Measurements from ENCODE around the gene RERE.

The RERE gene

GRCh38 chr1:8332806-8333205 lies 484.6 kb downstream of the RERE start:
- peaks cover 2% of the 10 kb centered on the region for H3K36me3 Mint-ChIP-seq
- H3K27me3 Mint-ChIP-seq = no peaks in the 10 kb centered on the region
- no peaks in the 10 kb centered on the region for H3K9me3 Mint-ChIP-seq (ENCODE audit: low read depth)
- no peak overlapping the region for H3K27ac Mint-ChIP-seq
- H3K4me3 Mint-ChIP-seq = no peak overlapping the region
- no peaks in the 10 kb centered on the region for H3K4me1 Mint-ChIP-seq (ENCODE audit: low read depth)

- Mint-ChIP-seq H3K36me3 (no peaks in the 10 kb centered on the region), H3K4me3 (no peak overlapping the region), H3K9me3 (ENCODE audit: low read depth) (no peaks in the 10 kb centered on the region), H3K4me1 (ENCODE audit: low read depth) (no peaks in the 10 kb centered on the region), H3K27me3 (no peaks in the 10 kb centered on the region), H3K27ac (no peak overlapping the region)
These were observed 486.9 kb downstream of the RERE start for GRCh38 chr1:8330271-8331125.

DNA sequence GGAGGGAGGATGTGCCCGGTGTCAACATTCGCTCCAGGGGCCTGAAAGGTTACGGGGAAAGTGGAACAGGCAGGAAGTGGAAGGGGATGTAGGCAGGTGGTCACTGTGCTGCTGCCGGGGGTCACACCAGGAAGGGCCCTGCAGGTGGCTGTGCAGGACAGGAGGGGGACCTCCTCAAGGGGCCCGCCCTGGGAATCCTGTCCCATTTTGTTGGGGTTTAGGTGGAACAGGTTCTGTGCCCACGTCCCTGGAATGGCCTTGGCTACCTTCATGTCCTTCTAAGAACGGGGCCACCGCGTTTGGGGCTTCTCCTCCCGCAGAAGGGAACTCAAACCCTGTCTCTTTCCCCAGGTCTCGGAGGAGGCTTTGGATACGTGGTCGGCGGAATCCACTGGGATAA lies 487.6 kb downstream of the RERE start:
- Mint-ChIP-seq H3K9me3 (ENCODE audit: low read depth) (no peaks in the 10 kb centered on the region), H3K4me1 (ENCODE audit: low read depth) (no peaks in the 10 kb centered on the region), H3K27ac (no peak overlapping the region), H3K36me3 (no peaks in the 10 kb centered on the region), H3K4me3 (no peak overlapping the region), H3K27me3 (no peaks in the 10 kb centered on the region)

GRCh38 chr1:8329439-8329838 lies 488.0 kb downstream of the RERE start:
- H3K36me3 Mint-ChIP-seq = no peaks in the 10 kb centered on the region
- H3K27me3 Mint-ChIP-seq = no peaks in the 10 kb centered on the region
- no peak overlapping the region for H3K27ac Mint-ChIP-seq
- no peaks in the 10 kb centered on the region for H3K4me1 Mint-ChIP-seq (ENCODE audit: low read depth)
- no peak overlapping the region for H3K4me3 Mint-ChIP-seq
- no peaks in the 10 kb centered on the region for H3K9me3 Mint-ChIP-seq (ENCODE audit: low read depth)

GRCh38 chr1:8328271-8328670 lies 489.2 kb downstream of the RERE start:
- no peaks in the 10 kb centered on the region for H3K36me3 Mint-ChIP-seq
- H3K4me3 Mint-ChIP-seq = no peak overlapping the region
- no peaks in the 10 kb centered on the region for H3K27me3 Mint-ChIP-seq
- H3K4me1 Mint-ChIP-seq (ENCODE audit: low read depth) = no peaks in the 10 kb centered on the region
- no peak overlapping the region for H3K27ac Mint-ChIP-seq
- H3K9me3 Mint-ChIP-seq (ENCODE audit: low read depth) = no peaks in the 10 kb centered on the region

DNA sequence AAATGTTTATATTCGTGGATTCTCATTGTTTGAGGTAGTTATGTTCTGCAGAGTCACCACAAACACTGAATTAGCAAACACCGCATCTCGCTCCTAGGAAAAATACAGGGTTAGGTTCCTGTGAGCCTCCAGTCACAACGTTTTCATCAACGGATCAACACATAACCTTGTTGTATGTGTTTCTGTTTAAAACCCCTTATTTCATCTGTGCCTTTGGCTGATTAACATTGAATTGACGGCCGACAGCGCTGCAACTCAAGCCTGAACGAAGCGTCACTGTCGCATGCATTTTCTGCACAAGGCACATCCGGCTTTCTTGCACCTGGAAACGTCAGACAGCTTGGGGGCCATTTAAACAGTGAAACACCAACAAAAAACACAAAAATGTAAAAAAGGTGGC lies 491.2 kb downstream of the RERE start:
- Mint-ChIP-seq H3K4me1 (ENCODE audit: low read depth) (no peaks in the 10 kb centered on the region), H3K27ac (no peak overlapping the region), H3K4me3 (no peak overlapping the region), H3K9me3 (ENCODE audit: low read depth) (no peaks in the 10 kb centered on the region), H3K36me3 (no peaks in the 10 kb centered on the region), H3K27me3 (no peaks in the 10 kb centered on the region)

- Mint-ChIP-seq H3K36me3 (no peaks in the 10 kb centered on the region), H3K27me3 (no peaks in the 10 kb centered on the region), H3K4me1 (ENCODE audit: low read depth) (no peaks in the 10 kb centered on the region), H3K9me3 (ENCODE audit: low read depth) (no peaks in the 10 kb centered on the region), H3K27ac (no peak overlapping the region), H3K4me3 (no peak overlapping the region)
These were observed 491.7 kb downstream of the RERE start for GRCh38 chr1:8325771-8326170.

DNA sequence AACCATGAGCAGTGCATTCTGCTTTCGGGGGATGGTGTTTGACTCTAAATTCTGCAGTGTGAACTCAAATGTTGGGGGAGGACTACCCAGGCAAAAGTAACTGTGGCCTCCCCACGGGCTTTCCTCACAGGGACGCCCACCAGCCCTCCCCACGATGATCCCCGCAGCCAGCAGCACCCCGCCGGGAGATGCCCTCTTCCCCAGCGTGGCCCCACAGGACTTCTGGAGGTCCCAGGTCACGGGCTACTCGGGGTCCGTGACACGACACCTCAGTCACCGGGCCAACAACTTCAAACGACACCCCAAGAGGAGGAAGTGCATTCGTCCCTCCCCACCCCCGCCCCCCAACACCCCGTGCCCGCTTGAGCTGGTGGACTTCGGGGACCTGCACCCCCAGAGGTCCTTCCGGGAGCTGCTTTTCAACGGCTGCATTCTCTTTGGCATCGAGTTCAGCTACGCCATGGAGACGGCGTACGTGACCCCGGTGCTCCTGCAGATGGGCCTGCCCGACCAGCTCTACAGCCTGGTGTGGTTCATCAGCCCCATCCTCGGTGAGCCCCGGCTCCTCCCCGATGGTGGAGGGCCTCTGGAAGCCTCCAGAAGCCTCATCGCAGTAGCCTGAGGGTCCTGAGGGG lies 493.1 kb downstream of the RERE start:
- no peak overlapping the region for H3K27ac Mint-ChIP-seq
- H3K36me3 Mint-ChIP-seq = no peaks in the 10 kb centered on the region
- H3K4me3 Mint-ChIP-seq = no peak overlapping the region
- H3K27me3 Mint-ChIP-seq = no peaks in the 10 kb centered on the region
- no peaks in the 10 kb centered on the region for H3K4me1 Mint-ChIP-seq (ENCODE audit: low read depth)
- no peaks in the 10 kb centered on the region for H3K9me3 Mint-ChIP-seq (ENCODE audit: low read depth)

GRCh38 chr1:8323706-8324105 lies 493.7 kb downstream of the RERE start:
- no peaks in the 10 kb centered on the region for H3K9me3 Mint-ChIP-seq (ENCODE audit: low read depth)
- no peaks in the 10 kb centered on the region for H3K36me3 Mint-ChIP-seq
- H3K4me3 Mint-ChIP-seq = no peak overlapping the region
- H3K4me1 Mint-ChIP-seq (ENCODE audit: low read depth) = peaks cover under 1% of the 10 kb centered on the region
- H3K27ac Mint-ChIP-seq = no peak overlapping the region
- no peaks in the 10 kb centered on the region for H3K27me3 Mint-ChIP-seq

DNA sequence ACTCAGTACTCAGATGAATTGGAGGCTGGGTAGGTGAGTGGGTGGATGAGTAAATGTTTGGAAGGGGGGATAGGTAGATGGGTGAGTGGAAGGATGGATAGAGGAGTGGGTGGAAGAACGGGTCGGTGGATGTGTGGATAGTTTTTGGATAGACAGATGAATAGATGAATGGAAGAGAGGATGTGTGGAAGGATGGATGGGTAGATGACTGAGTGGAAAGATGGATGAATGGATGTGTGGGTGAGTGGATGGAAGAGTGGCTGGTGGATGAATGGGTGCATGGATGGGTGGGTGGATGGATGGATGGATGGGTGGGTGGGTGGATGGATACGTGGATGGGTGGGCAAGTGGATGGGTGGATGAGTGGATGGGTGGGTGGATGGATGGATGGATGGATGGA lies 495.8 kb downstream of the RERE start:
- Mint-ChIP-seq H3K27ac (no peak overlapping the region), H3K9me3 (ENCODE audit: low read depth) (no peaks in the 10 kb centered on the region), H3K27me3 (no peaks in the 10 kb centered on the region), H3K4me1 (ENCODE audit: low read depth) (peaks cover 6% of the 10 kb centered on the region), H3K36me3 (no peaks in the 10 kb centered on the region), H3K4me3 (no peak overlapping the region)

DNA sequence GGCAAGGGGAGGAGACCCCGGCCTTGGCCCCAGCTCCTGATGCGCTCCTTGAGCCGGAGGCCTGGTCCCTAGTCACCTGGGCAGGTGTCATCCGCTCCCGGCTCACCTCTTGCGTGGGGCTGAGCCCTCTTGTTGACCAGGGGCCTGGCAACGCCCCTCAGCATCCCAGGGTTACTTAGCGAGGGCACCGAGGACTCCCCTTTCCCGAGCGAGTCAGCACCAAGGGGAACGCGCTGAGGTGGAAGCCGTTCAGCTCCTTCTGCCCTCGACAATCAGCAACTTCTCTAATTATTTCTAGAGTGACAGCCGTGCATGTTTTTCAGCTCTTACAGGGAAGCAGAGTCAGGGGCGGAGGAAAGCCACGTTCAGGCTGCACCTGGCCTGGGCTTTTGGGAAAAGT lies 499.0 kb downstream of the RERE start:
- Mint-ChIP-seq H3K27ac (no peak overlapping the region), H3K4me3 (peak overlapping the region; percentile 75), H3K9me3 (ENCODE audit: low read depth) (no peaks in the 10 kb centered on the region), H3K4me1 (ENCODE audit: low read depth) (peaks cover 11% of the 10 kb centered on the region), H3K36me3 (no peaks in the 10 kb centered on the region), H3K27me3 (peaks cover 14% of the 10 kb centered on the region)

DNA sequence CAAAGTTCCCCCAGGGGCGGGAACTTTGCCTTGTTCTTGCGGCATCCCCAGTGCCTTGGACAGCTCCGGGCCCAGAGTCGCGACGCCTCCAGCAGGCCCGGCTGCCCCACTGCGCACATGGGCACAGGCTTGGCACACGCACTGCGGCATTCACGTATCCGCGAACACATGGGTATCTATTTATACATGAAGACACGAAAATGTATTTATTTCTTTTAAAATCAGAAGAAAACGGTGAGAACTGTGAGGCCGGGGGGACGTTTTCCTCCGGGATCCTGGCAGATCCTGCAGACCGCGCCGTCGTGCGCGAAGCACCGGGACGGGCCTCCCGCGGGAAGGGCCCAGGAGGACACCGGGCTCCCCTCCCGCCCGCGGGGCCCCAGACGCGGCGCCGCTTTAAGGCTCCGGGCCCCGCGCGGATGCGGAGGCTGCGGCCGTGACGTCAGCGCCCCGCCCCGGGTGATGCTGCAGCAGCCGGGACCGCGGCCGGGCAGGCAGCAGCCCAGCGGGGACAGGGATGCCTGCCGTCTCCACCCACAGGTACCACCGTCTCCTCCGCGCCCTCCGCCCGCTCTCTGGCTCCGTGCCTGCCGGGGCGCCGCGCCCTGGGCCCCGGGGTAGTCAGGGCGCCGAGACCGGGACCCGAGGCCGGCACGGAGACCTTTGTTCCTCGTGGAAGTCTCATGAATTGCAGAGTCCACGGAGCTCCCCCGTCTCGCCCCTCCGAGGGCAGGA lies 499.6 kb downstream of the RERE start, which contains the start of gene SLC45A1:
TSS of gene SLC45A1 (plus strand) at position 468 of the 735 bp plus-strand sequence. CDS start 6,216 bp downstream, outside the sequence.
- Mint-ChIP-seq H3K9me3 (ENCODE audit: low read depth) (no peaks in the 10 kb centered on the region), H3K4me3 (peak within 1 kb of the TSS; percentile 85), H3K36me3 (no peaks in the 10 kb centered on the region), H3K27ac (peak within 1 kb of the TSS; percentile 34), H3K4me1 (ENCODE audit: low read depth) (peaks cover 11% of the 10 kb centered on the region), H3K27me3 (peaks cover 17% of the 10 kb centered on the region)

- Mint-ChIP-seq H3K4me1 (ENCODE audit: low read depth) (peaks cover 11% of the 10 kb centered on the region), H3K27me3 (peaks cover 17% of the 10 kb centered on the region), H3K36me3 (no peaks in the 10 kb centered on the region), H3K9me3 (ENCODE audit: low read depth) (no peaks in the 10 kb centered on the region), H3K4me3 (no peak overlapping the region), H3K27ac (no peak overlapping the region)
These were observed 501.6 kb downstream of the RERE start for GRCh38 chr1:8315573-8316475.

All from activated naive CD8-positive, alpha-beta T cell (primary cell).